Left lobe of liver (tissue), 2 donors: ENCODE data around the gene FPR1. TPM values are rescaled to one million over a fixed set of nuclear protein-coding genes. Genes with fewer than 3 reads are reported as not detected.
A peak's percentile ranks its signal among the peaks of the same experiment; 100 is the strongest.
"Not testable (repeated sequence)": the region's sequence is repeated elsewhere in the genome, so short reads cannot be mapped to it uniquely, and the experiment has no call there.

Source experiments
- ATAC-seq: fragments of 200-7000 bp; cut with Tn5 transposase; one replicate; pipeline ENCODE4 v1.9.1; 2020; ENCODE audit warnings: mild to moderate bottlenecking, moderate library complexity
- DNase-seq: peaks from one replicate; pipeline ENCODE4 v3.0.0-alpha.2; 2020; ENCODE audit warnings: low spot score
- total RNA-seq: library from RNA; stranded (reverse); gene quantifications from one replicate; pipeline ENCODE4 v1.2.1, GENCODE V29; 2021
- donor health status: DM: no; HTN: no; CAD: no; lungs with moderate emphysema.
- donor health status: DM: no; HTN: yes; CAD: no.

FPR1 gene
- total RNA-seq, 1 donor from 2014 or later, result 1.4 TPM

DNA sequence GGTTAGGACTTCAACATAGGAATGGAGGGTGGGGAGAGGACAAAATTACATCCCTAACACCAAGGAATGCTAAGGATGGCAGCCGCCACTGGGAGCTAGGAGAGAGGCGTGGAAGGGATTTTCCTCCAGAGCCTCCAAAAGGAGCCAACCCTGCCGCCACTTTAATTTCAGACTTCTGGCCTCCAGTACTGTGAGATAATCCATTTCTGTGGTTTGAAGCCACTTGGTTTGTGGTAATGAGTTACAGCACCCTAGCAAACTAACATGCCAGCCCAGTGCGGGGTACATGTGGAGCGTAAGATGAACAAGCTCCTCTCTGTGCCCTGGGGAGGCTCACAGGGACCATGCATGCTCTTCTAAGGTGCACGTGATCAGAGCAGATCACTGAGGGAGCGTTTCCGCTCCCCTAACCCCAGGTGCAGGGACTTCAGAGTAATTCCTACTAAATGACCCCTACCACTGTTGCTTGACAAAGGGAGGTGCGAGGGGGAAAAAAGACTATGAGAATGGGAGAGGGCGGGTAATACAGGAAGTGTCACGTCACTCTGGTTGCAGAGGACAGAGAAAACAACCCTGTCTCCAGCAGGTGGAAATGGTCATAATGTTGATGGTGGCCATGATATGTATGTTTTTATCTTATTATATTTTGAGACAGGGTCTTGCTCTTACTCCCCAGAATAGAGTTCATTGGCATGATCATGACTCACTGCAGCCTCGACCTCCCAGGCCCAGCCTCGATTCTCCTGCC lies 12.0 kb downstream of the FPR1 start:
- no peak for DNase-seq
- no peak for ATAC-seq

DNA sequence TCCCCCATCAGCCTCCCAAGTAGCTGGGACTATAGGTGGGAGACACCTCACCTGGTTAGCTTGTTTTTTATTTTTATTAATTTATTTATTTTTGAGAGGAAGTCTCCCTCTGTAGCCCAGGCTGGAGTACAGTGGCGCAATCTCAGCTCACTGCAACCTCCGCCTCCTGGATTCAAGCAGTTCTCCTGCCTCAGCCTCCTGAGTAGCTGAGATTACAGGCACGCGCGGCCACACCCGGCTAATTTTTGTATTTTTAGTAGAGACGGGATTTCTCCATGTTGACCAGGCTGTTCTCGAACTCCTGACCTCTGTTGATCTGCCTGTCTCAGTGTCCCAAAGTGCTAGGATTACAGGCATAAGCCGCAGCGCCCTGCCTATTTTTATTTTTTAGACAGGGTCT lies 13.2 kb downstream of the FPR1 start:
- ATAC-seq, result not testable (repeated sequence)

DNA sequence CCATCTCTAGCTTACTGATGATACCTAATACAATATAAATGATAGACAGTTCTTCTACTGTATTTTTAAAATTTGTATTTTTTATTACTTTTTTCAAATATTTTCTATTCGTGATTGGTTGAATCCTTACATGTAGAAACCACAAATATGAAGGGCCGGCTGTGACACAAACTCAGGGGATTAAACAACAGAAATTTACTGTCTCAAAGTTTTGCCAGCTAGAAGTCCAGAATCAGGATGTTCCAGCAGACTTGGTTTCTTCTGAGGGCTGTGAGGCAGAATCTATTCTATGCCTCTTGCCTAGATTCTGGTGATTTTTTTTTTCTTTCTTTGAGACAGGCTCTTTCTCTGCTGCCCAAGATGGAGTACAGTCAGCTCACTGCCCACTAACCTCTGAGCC lies 13.8 kb downstream of the FPR1 start:
- ATAC-seq, result no peak

More for the DNA sequence above, 13.2 kb downstream of the FPR1 start:
- DNase-seq, result not testable (repeated sequence)

DNA sequence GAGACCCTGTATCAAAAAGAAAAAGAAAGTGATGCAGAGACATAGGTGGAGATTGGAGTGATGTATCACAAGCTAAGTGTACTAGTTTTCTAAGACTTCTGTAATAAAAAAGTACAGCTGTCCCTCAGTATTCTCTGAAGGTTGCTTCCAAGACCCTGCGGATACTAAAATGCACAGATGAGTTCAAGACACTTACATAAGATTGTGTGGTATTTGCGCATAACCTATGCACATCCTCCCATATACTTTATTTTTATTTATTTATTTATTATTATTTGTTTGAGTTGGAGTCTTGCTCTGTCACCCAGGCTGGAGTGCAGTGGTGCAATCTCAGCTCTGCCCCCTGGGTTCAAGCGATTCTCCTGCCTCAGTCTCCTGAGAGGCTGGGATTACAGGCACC lies 14.3 kb downstream of the FPR1 start:
- ATAC-seq (no peak), DNase-seq (no peak)

More for the DNA sequence above, 13.8 kb downstream of the FPR1 start:
- DNase-seq, result no peak

- peak; percentile 41 for ATAC-seq
- DNase-seq, result no peak
These were observed 15.8 kb downstream of the FPR1 start for GRCh38 chr19:51735759-51736449.

- DNase-seq (no peak), ATAC-seq (no peak)
These were observed 17.7 kb downstream of the FPR1 start for GRCh38 chr19:51733742-51734522.

DNA sequence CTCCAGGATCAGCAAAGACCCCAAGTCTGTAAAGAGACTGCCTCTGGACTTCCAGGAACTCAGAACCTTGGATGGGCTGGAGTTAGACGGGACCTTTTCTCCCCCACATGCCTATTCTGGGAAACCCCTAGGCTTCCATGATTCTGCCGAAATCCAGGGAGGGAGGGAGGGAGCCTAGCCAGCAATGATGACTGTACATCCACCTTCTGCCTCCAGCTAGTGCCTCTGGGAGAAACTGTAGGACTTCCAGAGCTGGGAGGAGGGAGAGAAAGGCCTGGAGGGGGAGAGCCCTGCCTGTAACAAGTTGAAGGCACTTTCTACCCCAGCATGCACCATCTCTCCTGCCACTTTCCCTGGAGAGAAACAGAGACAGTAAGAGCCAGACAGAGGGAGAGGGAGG lies 21.9 kb downstream of the FPR1 start:
- DNase-seq (no peak), ATAC-seq (no peak)

DNA sequence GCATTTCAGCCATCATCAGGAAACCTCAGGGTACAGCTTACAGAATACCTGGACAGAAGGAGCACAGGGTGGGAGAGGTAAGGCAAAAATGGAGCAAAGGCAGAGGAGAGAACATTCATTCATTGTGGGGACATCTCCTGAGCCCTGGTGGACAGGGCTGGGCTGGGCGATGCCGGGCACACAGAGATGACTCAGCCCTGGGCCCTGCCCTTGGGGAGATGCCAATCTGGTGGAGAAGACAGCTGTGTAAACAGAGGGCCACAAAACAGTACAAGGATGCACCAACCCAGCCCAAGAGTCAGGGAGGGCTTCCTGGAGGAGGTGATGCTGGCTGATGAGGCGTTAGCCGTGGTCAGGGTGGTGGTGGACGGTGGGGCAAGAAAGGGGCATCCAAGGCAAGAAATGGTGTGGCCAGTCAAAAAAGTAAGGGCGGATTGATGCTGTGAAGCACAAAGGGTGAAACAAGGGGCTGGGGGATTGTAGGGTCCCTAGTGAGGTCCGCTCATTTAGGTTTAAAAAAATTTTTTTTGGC lies 24.3 kb downstream of the FPR1 start:
- no peak for DNase-seq
- no peak for ATAC-seq

DNA sequence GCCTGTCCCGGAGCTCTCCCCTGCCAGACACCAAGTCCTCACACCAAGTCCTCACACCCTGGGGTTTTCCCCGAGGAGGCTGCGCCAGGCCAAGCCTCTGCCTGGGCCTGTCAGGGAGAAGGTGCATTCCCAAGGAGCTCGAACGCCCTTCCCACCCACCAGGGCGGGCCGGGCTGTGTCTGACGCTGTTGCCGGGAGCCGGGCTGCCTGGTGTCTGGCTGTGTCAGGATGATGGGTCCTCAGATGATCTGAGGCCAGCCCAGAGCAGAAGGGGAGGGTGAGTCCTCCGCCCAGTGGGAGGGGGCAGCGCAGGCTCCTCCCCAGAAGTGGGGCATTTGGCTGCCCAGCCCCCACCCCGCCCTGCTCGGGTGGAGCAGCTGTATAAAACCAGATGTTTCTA lies 25.6 kb downstream of the FPR1 start:
- DNase-seq (no peak), ATAC-seq (no peak)

GRCh38 chr19:51724543-51724942 lies 27.1 kb downstream of the FPR1 start:
- ATAC-seq (no peak), DNase-seq (no peak)

- ATAC-seq (no peak), DNase-seq (no peak)
These were observed 29.2 kb downstream of the FPR1 start for GRCh38 chr19:51722492-51722891.

DNA sequence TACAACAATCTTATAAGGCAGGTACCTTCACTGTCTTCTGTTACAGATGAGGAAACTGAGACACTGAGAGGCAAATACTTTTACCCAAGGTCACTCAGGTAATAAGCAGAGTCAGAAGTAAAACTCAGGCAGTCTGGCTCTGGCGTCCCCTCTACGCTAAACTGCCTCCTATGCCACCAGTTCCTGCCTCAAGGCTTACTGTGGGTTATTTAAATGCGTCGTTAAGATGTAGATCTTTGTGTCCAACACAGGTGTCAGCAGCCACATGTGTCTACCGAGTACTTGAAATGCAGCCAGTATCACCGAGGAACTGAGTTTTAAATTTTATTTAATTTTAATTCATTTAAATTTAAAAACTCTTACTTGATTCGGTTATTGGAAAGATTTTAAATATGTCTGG lies 29.8 kb downstream of the FPR1 start:
- DNase-seq, result no peak
- no peak for ATAC-seq

DNA sequence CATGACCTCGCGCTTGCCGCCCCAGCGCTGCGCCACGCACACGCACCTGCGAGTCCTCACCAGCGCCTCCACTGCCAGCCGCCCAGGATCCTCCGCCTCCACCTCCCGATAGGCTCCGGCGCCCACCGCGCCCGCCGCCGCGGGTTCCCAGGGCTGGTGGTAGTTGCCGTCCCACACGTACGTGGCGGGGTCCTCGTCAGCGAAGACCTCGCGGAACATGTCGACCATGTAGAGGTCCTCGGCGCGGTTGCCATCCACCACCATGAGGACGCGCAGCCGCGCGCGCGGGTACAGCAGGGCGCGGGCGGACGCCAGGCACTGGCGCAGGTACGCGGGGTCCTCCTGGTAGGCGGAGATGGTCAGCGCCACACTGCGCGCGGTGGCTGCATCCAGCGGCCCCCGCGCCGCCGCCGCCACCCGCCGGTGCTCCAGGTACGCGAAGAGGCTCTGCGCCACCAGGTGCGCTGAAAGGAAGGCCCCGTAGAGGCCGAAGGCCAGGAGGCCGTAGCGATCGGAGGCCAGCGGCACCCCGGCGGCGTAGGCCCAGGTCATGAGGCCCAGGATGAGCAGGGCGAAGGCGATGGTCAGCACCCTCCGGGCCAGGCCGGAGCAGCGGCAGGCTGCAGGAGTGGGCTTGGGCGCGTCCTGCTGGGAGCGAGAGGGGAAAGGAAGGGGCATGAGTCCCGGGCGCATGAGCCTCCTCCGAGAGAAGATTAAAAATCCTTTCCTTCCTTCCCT lies 32.3 kb downstream of the FPR1 start:
- ATAC-seq (no peak), DNase-seq (no peak)

- DNase-seq (no peak), ATAC-seq (no peak)
These were observed 34.8 kb downstream of the FPR1 start for GRCh38 chr19:51716925-51717324.

DNA sequence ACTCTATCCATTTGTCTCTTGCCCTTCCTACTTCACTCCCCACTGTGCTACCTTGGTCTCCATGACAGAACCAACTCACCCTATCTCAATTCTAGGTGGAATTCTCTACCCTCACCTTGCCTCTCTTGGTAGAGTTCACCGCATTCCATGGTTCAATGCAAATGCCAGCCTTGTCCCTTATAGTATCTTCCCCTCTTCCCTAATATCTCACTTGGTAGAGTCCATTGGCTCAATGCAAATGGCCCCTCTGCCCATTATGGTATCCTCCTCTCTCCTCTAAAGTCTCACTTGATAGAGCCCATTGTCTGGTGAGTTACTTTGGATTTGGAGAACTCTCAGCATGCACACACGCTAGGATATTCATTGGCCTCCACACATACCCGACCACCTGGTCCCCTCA lies 35.8 kb downstream of the FPR1 start:
- DNase-seq (no peak), ATAC-seq (no peak)

DNA sequence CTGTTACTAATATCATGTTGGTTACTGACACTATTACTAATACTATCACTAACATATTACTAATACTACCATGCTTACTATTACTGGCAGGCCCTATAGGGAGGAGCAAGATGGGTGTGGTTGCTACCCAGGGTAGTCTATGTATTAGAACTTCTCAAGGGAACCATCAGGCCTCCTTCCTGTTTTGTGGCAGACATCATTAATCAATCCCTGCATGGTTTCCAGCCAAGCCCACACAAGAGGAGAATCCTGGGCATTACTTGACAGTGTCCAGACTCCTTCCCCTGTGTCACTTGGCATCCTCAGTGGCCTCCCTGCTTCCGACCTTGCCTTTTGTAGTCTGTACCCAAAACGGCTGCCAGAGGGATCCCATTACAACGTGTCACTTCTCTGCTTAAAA lies 36.8 kb downstream of the FPR1 start:
- no peak for ATAC-seq
- no peak for DNase-seq

DNA sequence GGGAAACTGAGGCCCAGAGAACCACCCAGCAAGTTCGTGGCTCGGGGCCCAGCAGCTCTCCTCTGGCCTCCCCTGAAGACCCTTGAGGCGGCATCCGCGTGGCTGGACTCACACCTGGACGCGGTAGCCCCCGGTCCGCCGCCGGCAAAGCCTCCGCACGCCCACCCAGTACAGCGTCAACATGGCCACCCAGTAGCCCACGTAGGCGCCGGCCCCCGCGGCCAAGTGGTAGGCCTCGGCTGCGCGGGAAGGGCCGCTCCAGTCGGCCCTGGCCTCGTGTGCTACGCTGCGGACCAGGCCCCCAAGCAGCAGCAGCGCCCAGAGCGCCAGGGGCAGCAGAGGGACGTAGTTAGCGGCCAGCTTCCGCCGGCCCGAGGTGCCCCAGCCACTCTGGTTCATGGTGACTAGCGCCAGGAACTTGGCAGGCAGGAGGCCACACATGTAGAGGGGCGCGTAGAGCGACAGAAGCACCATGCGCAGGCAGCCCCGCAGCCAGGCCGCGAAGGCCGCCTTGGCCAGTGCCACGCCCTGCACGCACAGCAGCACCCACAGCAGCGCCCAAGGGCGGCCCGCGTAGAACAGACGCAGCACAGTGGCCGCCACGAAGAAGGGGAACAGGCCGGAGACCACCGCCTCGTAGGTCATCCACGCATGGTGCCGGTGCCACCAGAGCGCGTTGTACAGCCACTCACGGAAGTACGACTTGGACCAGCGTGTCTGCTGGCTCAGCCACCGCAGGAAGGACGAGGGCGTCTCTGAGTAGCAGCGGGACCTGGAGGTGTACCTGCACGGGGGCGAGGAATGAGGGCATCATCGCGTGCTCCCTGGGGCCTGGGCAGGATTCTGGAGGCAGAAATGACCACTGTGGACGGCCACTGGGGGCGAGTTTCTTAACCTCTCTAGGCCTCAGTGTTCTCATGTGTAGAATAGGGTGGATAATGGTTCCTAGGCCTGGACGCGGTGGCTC lies 38.1 kb downstream of the FPR1 start:
- ATAC-seq, result no peak
- DNase-seq, result no peak

- no peak for ATAC-seq
- DNase-seq, result no peak
These were observed 39.1 kb downstream of the FPR1 start for GRCh38 chr19:51712461-51713081.

DNA sequence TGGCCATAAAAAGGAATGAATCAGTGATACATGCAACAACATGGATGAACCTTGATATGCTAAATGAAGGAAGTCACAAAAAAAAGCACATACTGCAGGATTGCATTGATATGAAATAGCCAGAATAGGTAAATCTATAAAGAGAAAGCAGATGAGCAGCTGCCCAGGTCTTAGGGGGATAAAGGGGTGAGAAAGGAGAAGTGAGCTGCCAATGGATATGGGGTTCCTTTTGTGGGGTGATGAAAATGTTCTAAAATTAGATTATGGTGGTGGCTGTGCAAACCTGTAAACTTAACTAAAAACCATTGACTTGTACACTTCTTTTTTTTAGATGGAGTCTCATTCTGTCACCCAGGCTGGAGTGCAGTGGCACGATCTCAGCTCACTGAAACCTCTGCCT lies 40.0 kb downstream of the FPR1 start:
- no peak for ATAC-seq
- DNase-seq, result no peak
